ENCODE measurements around the gene SCGB1A1. TPM values are rescaled to one million over a fixed set of nuclear protein-coding genes. Genes with fewer than 3 reads are reported as not detected.

SCGB1A1 gene
- total and polyA plus RNA-seq, 2 donors (not counting 1 experiment from before 2014, with no cell fraction given) = not detected

GRCh38 chr11:62464655-62465054 lies 45.8 kb downstream of the SCGB1A1 start:
- Histone ChIP-seq H3K36me3 (replicated peaks in 1 of 2; ENCODE audit: control extremely low read depth in 1 of 2, control insufficient read depth in 1 of 2, extremely low read depth in 1 of 2, insufficient read depth in 2 of 2, low read length in 1 of 2) (no peaks in the 10 kb centered on the region), H2AFZ (ENCODE audit: insufficient read depth, low read depth, low read length, poor library complexity, severe bottlenecking) (no peak overlapping the region), H3K27ac (ENCODE audit: low read length in 2 of 2) (no peak overlapping the region), H3K79me2 (ENCODE audit: control insufficient read depth, insufficient read depth, low read length) (no peaks in the 10 kb centered on the region), H3K9ac (ENCODE audit: low read length) (no peak overlapping the region), H3K27me3 (replicated peaks in 1 of 4; ENCODE audit: control extremely low read depth in 1 of 4, control insufficient read depth in 3 of 4, insufficient read depth in 4 of 4, low read length in 3 of 4) (no peaks in the 10 kb centered on the region), H3K9me3 (ENCODE audit: control extremely low read depth in 1 of 3, control insufficient read depth in 2 of 3, insufficient read depth in 1 of 3, low read length in 2 of 3) (no peaks in the 10 kb centered on the region), H3K4me2 (replicated peaks; ENCODE audit: low read depth, low read length, poor library complexity, severe bottlenecking) (no peak overlapping the region), H4K20me1 (ENCODE audit: control insufficient read depth, insufficient read depth, low read length, poor library complexity, severe bottlenecking) (no peaks in the 10 kb centered on the region), H3K4me3 (ENCODE audit: control extremely low read depth in 1 of 5, extremely low read depth in 1 of 5, insufficient read depth in 1 of 5, low read depth in 2 of 5, low read length in 4 of 5) (no peak overlapping the region), H3K4me1 (ENCODE audit: control insufficient read depth in 2 of 2, insufficient read depth in 2 of 2, low read length in 2 of 2) (peaks cover 0 to 8% of the 10 kb centered on the region in 2 donors)
- Mint-ChIP-seq H3K27ac (no peak overlapping the region), H3K4me3 (no peak overlapping the region), H3K4me1 (peaks cover 15% of the 10 kb centered on the region), H3K9me3 (ENCODE audit: insufficient read depth) (no peaks in the 10 kb centered on the region), H3K27me3 (no peaks in the 10 kb centered on the region)
- intact Hi-C loops (cut with micrococcal nuclease) = loop anchor here (1.0 kb wide), 1 partner anchor 96 kb away; no protein-coding TSS in a partner anchor
- peak; percentile 47 for DNase-seq
- POLR2A ChIA-PET = interaction anchor here (0.7 kb wide), 2 partner anchors 16 to 21 kb away, joined by 3 read pairs; no protein-coding TSS in a partner anchor
- WGBS (ENCODE audit: insufficient coverage) = 56% methylated on average over 6 of the region's 7 CpGs
- TF ChIP-seq EZH2 (IDR thresholded peaks at IDR 0.05; ENCODE audit: borderline replicate concordance, insufficient read depth, low read depth, low read length, poor library complexity, severe bottlenecking) = no peak
- TF ChIP-seq, protein P1, sequence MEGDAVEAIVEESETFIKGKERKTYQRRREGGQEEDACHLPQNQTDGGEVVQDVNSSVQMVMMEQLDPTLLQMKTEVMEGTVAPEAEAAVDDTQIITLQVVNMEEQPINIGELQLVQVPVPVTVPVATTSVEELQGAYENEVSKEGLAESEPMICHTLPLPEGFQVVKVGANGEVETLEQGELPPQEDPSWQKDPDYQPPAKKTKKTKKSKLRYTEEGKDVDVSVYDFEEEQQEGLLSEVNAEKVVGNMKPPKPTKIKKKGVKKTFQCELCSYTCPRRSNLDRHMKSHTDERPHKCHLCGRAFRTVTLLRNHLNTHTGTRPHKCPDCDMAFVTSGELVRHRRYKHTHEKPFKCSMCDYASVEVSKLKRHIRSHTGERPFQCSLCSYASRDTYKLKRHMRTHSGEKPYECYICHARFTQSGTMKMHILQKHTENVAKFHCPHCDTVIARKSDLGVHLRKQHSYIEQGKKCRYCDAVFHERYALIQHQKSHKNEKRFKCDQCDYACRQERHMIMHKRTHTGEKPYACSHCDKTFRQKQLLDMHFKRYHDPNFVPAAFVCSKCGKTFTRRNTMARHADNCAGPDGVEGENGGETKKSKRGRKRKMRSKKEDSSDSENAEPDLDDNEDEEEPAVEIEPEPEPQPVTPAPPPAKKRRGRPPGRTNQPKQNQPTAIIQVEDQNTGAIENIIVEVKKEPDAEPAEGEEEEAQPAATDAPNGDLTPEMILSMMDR (IDR thresholded peaks at IDR 0.05) = no peak
- no peak for ATAC-seq (ENCODE audit: low read depth)
- CTCF ChIA-PET = interaction anchor here (0.7 to 2.5 kb wide), 8 partner anchors 16 to 299 kb away, joined by 3 to 9 read pairs (median 4); partner anchors contain the start of genes C11orf98 and CSKMT

DNA sequence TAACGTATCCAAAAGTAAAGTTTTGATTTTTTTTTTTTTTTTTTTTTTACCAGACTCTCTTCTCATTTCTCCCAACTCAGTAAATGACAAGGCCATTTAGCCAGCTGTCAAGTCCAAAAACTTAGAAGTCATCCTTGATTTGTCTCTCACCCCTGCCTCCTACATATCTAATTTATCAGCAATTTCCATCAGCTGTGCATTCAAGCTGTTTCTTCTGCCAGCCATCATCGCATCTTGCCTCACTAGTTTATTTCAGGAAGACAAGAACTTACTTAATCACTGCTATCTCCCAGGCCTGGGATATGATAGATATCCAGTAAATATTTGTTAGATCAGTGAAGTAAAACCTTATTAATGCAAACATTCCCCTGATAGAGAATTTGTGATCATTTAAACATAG lies 47.6 kb downstream of the SCGB1A1 start:
- Histone ChIP-seq H2AFZ (ENCODE audit: insufficient read depth, low read depth, low read length, poor library complexity, severe bottlenecking) (no peak overlapping the region), H3K4me2 (replicated peaks; ENCODE audit: low read depth, low read length, poor library complexity, severe bottlenecking) (no peak overlapping the region), H3K9me3 (ENCODE audit: control extremely low read depth in 1 of 3, control insufficient read depth in 2 of 3, insufficient read depth in 1 of 3, low read length in 2 of 3) (no peaks in the 10 kb centered on the region), H3K79me2 (ENCODE audit: control insufficient read depth, insufficient read depth, low read length) (no peaks in the 10 kb centered on the region), H3K36me3 (replicated peaks in 1 of 2; ENCODE audit: control extremely low read depth in 1 of 2, control insufficient read depth in 1 of 2, extremely low read depth in 1 of 2, insufficient read depth in 2 of 2, low read length in 1 of 2) (no peaks in the 10 kb centered on the region), H3K4me3 (ENCODE audit: control extremely low read depth in 1 of 5, extremely low read depth in 1 of 5, insufficient read depth in 1 of 5, low read depth in 2 of 5, low read length in 4 of 5) (no peak overlapping the region), H3K4me1 (ENCODE audit: control insufficient read depth in 2 of 2, insufficient read depth in 2 of 2, low read length in 2 of 2) (peaks cover 0 to 8% of the 10 kb centered on the region in 2 donors), H3K27ac (ENCODE audit: low read length in 2 of 2) (no peak overlapping the region), H3K27me3 (replicated peaks in 1 of 4; ENCODE audit: control extremely low read depth in 1 of 4, control insufficient read depth in 3 of 4, insufficient read depth in 4 of 4, low read length in 3 of 4) (no peaks in the 10 kb centered on the region), H4K20me1 (ENCODE audit: control insufficient read depth, insufficient read depth, low read length, poor library complexity, severe bottlenecking) (no peaks in the 10 kb centered on the region), H3K9ac (ENCODE audit: low read length) (no peak overlapping the region)
- Mint-ChIP-seq H3K4me1 (peaks cover 15% of the 10 kb centered on the region), H3K27me3 (no peaks in the 10 kb centered on the region), H3K9me3 (ENCODE audit: insufficient read depth) (no peaks in the 10 kb centered on the region), H3K4me3 (no peak overlapping the region), H3K27ac (no peak overlapping the region)
- WGBS (ENCODE audit: insufficient coverage) = 100% methylated on average over 1 of the region's 2 CpGs
- TF ChIP-seq, protein P1 (IDR thresholded peaks at IDR 0.05) = no peak
- no peak for TF ChIP-seq EZH2 (IDR thresholded peaks at IDR 0.05; ENCODE audit: borderline replicate concordance, insufficient read depth, low read depth, low read length, poor library complexity, severe bottlenecking)
- intact Hi-C loops (cut with micrococcal nuclease) = no loop called here
- POLR2A ChIA-PET = no interaction called here
- ATAC-seq (ENCODE audit: low read depth) = no peak
- CTCF ChIA-PET = interaction anchor here (0.7 to 2.5 kb wide), 3 partner anchors 20 to 800 kb away, joined by 3 to 9 read pairs (median 4); no protein-coding TSS in a partner anchor
- DNase-seq = no peak

All from B cell (primary cell).